ENCODE results near the gene CD96. TPM values are rescaled to one million over a fixed set of nuclear protein-coding genes. Genes with fewer than 3 reads are reported as not detected.
A peak's percentile ranks its signal among the peaks of the same experiment; 100 is the strongest.

Gene CD96
- total RNA-seq, 1 donor from 2014 or later = 79.7 TPM

GRCh38 chr3:111589303-111590142 lies 47.5 kb downstream of the CD96 start:
- intact Hi-C loops (cut with micrococcal nuclease) = no loop called here
- peaks cover 78% of the 10 kb centered on the region for H3K36me3 Mint-ChIP-seq (ENCODE audit: low read depth)
- peaks cover 8% of the 10 kb centered on the region for H3K9me3 Mint-ChIP-seq
- no peak for DNase-seq (ENCODE audit: low spot score)
- H3K4me1 Mint-ChIP-seq (ENCODE audit: low read depth) = peaks cover 63% of the 10 kb centered on the region
- no peaks in the 10 kb centered on the region for H3K27me3 Mint-ChIP-seq (ENCODE audit: insufficient read depth)
- peak overlapping the region; percentile 26 for H3K27ac Mint-ChIP-seq
- peak overlapping the region; percentile 97 for H3K4me3 Mint-ChIP-seq

- Mint-ChIP-seq H3K27ac (peak overlapping the region; percentile 8), H3K4me1 (ENCODE audit: low read depth) (peaks cover 59% of the 10 kb centered on the region), H3K9me3 (peaks cover 8% of the 10 kb centered on the region), H3K36me3 (ENCODE audit: low read depth) (peaks cover 79% of the 10 kb centered on the region), H3K4me3 (peak overlapping the region; percentile 97), H3K27me3 (ENCODE audit: insufficient read depth) (no peaks in the 10 kb centered on the region)
- intact Hi-C loops (cut with micrococcal nuclease) = no loop called here
- no peak for DNase-seq (ENCODE audit: low spot score)
Measured at GRCh38 chr3:111590143-111590491, 48.1 kb downstream of the CD96 start.

GRCh38 chr3:111591555-111591954 lies 49.6 kb downstream of the CD96 start:
- DNase-seq (ENCODE audit: low spot score) = no peak
- H3K4me3 Mint-ChIP-seq = peak overlapping the region; percentile 97
- peaks cover 69% of the 10 kb centered on the region for H3K4me1 Mint-ChIP-seq (ENCODE audit: low read depth)
- intact Hi-C loops (cut with micrococcal nuclease) = no loop called here
- H3K36me3 Mint-ChIP-seq (ENCODE audit: low read depth) = peaks cover 76% of the 10 kb centered on the region
- H3K27me3 Mint-ChIP-seq (ENCODE audit: insufficient read depth) = no peaks in the 10 kb centered on the region
- H3K27ac Mint-ChIP-seq = peak overlapping the region; percentile 99
- H3K9me3 Mint-ChIP-seq = peaks cover 4% of the 10 kb centered on the region

GRCh38 chr3:111592143-111592542 lies 50.1 kb downstream of the CD96 start:
- peak overlapping the region; percentile 97 for H3K4me3 Mint-ChIP-seq
- peak overlapping the region; percentile 99 for H3K27ac Mint-ChIP-seq
- intact Hi-C loops (cut with micrococcal nuclease) = no loop called here
- no peaks in the 10 kb centered on the region for H3K27me3 Mint-ChIP-seq (ENCODE audit: insufficient read depth)
- H3K36me3 Mint-ChIP-seq (ENCODE audit: low read depth) = peaks cover 72% of the 10 kb centered on the region
- no peak for DNase-seq (ENCODE audit: low spot score)
- peaks cover 70% of the 10 kb centered on the region for H3K4me1 Mint-ChIP-seq (ENCODE audit: low read depth)
- no peaks in the 10 kb centered on the region for H3K9me3 Mint-ChIP-seq

GRCh38 chr3:111592936-111593335 lies 50.9 kb downstream of the CD96 start:
- peaks cover 72% of the 10 kb centered on the region for H3K36me3 Mint-ChIP-seq (ENCODE audit: low read depth)
- DNase-seq (ENCODE audit: low spot score) = no peak
- H3K27ac Mint-ChIP-seq = peak overlapping the region; percentile 99
- peaks cover 70% of the 10 kb centered on the region for H3K4me1 Mint-ChIP-seq (ENCODE audit: low read depth)
- intact Hi-C loops (cut with micrococcal nuclease) = no loop called here
- H3K27me3 Mint-ChIP-seq (ENCODE audit: insufficient read depth) = no peaks in the 10 kb centered on the region
- peak overlapping the region; percentile 97 for H3K4me3 Mint-ChIP-seq
- no peaks in the 10 kb centered on the region for H3K9me3 Mint-ChIP-seq

- peaks cover 71% of the 10 kb centered on the region for H3K4me1 Mint-ChIP-seq (ENCODE audit: low read depth)
- no peaks in the 10 kb centered on the region for H3K9me3 Mint-ChIP-seq
- peaks cover 72% of the 10 kb centered on the region for H3K36me3 Mint-ChIP-seq (ENCODE audit: low read depth)
- intact Hi-C loops (cut with micrococcal nuclease) = no loop called here
- peak overlapping the region; percentile 97 for H3K4me3 Mint-ChIP-seq
- H3K27me3 Mint-ChIP-seq (ENCODE audit: insufficient read depth) = no peaks in the 10 kb centered on the region
- peak overlapping the region; percentile 99 for H3K27ac Mint-ChIP-seq
- no peak for DNase-seq (ENCODE audit: low spot score)
Measured at GRCh38 chr3:111593666-111594065, 51.7 kb downstream of the CD96 start.

- H3K4me3 Mint-ChIP-seq = peak overlapping the region; percentile 97
- H3K9me3 Mint-ChIP-seq = no peaks in the 10 kb centered on the region
- intact Hi-C loops (cut with micrococcal nuclease) = no loop called here
- H3K27me3 Mint-ChIP-seq (ENCODE audit: insufficient read depth) = no peaks in the 10 kb centered on the region
- H3K27ac Mint-ChIP-seq = peak overlapping the region; percentile 99
- H3K4me1 Mint-ChIP-seq (ENCODE audit: low read depth) = peaks cover 69% of the 10 kb centered on the region
- no peak for DNase-seq (ENCODE audit: low spot score)
- H3K36me3 Mint-ChIP-seq (ENCODE audit: low read depth) = peaks cover 72% of the 10 kb centered on the region
Measured at GRCh38 chr3:111594205-111594604, 52.2 kb downstream of the CD96 start.

GRCh38 chr3:111594781-111595180 lies 52.8 kb downstream of the CD96 start:
- intact Hi-C loops (cut with micrococcal nuclease) = loop anchor here (1.0 to 5.0 kb wide), 6 partner anchors 12 to 1787 kb away; partner anchors contain the start of gene CD96
- H3K27me3 Mint-ChIP-seq (ENCODE audit: insufficient read depth) = no peaks in the 10 kb centered on the region
- H3K9me3 Mint-ChIP-seq = no peaks in the 10 kb centered on the region
- H3K4me3 Mint-ChIP-seq = peak overlapping the region; percentile 97
- H3K4me1 Mint-ChIP-seq (ENCODE audit: low read depth) = peaks cover 65% of the 10 kb centered on the region
- no peak for DNase-seq (ENCODE audit: low spot score)
- H3K27ac Mint-ChIP-seq = peak overlapping the region; percentile 99
- peaks cover 69% of the 10 kb centered on the region for H3K36me3 Mint-ChIP-seq (ENCODE audit: low read depth)

- Mint-ChIP-seq H3K4me3 (peak within 1 kb of the TSS; percentile 97), H3K27ac (peak within 1 kb of the TSS; percentile 99), H3K4me1 (ENCODE audit: low read depth) (peaks cover 65% of the 10 kb centered on the region), H3K9me3 (no peaks in the 10 kb centered on the region), H3K36me3 (ENCODE audit: low read depth) (peaks cover 69% of the 10 kb centered on the region), H3K27me3 (ENCODE audit: insufficient read depth) (no peaks in the 10 kb centered on the region)
- DNase-seq (ENCODE audit: low spot score) = no peak
- intact Hi-C loops (cut with micrococcal nuclease) = loop anchor here (1.0 to 5.0 kb wide), 6 partner anchors 13 to 1788 kb away; partner anchors contain the start of gene CD96
Measured at GRCh38 chr3:111595232-111595631, 53.2 kb downstream of the CD96 start, which contains the start of gene ZBED2. Gene ZBED2 (minus strand): TSS chr3:111595346. CDS start chr3:111594201, 1,145 bp downstream.

- peak overlapping the region; percentile 99 for H3K27ac Mint-ChIP-seq
- peaks cover 71% of the 10 kb centered on the region for H3K36me3 Mint-ChIP-seq (ENCODE audit: low read depth)
- no peak for DNase-seq (ENCODE audit: low spot score)
- H3K27me3 Mint-ChIP-seq (ENCODE audit: insufficient read depth) = no peaks in the 10 kb centered on the region
- no peaks in the 10 kb centered on the region for H3K9me3 Mint-ChIP-seq
- intact Hi-C loops (cut with micrococcal nuclease) = loop anchor here (1.0 to 5.0 kb wide), 2 partner anchors 8 to 1789 kb away; no protein-coding TSS in a partner anchor
- H3K4me1 Mint-ChIP-seq (ENCODE audit: low read depth) = peaks cover 62% of the 10 kb centered on the region
- peak overlapping the region; percentile 97 for H3K4me3 Mint-ChIP-seq
Measured at GRCh38 chr3:111596328-111596727, 54.3 kb downstream of the CD96 start.

GRCh38 chr3:111598139-111598538 lies 56.1 kb downstream of the CD96 start:
- peaks cover 70% of the 10 kb centered on the region for H3K4me1 Mint-ChIP-seq (ENCODE audit: low read depth)
- no peak for DNase-seq (ENCODE audit: low spot score)
- H3K9me3 Mint-ChIP-seq = no peaks in the 10 kb centered on the region
- intact Hi-C loops (cut with micrococcal nuclease) = loop anchor here (5.0 kb wide), 1 partner anchor 1791 kb away; no protein-coding TSS in a partner anchor
- peaks cover 65% of the 10 kb centered on the region for H3K36me3 Mint-ChIP-seq (ENCODE audit: low read depth)
- H3K27me3 Mint-ChIP-seq (ENCODE audit: insufficient read depth) = no peaks in the 10 kb centered on the region
- H3K27ac Mint-ChIP-seq = peak overlapping the region; percentile 99
- peak overlapping the region; percentile 39 for H3K4me3 Mint-ChIP-seq

- no peak for DNase-seq (ENCODE audit: low spot score)
- Mint-ChIP-seq H3K27ac (peak overlapping the region; percentile 99), H3K4me1 (ENCODE audit: low read depth) (peaks cover 74% of the 10 kb centered on the region), H3K4me3 (no peak overlapping the region), H3K9me3 (no peaks in the 10 kb centered on the region), H3K36me3 (ENCODE audit: low read depth) (peaks cover 65% of the 10 kb centered on the region), H3K27me3 (ENCODE audit: insufficient read depth) (no peaks in the 10 kb centered on the region)
- intact Hi-C loops (cut with micrococcal nuclease) = loop anchor here (5.0 kb wide), 1 partner anchor 1791 kb away; no protein-coding TSS in a partner anchor
Measured at GRCh38 chr3:111598552-111598951, 56.6 kb downstream of the CD96 start.

- no peaks in the 10 kb centered on the region for H3K27me3 Mint-ChIP-seq (ENCODE audit: insufficient read depth)
- H3K36me3 Mint-ChIP-seq (ENCODE audit: low read depth) = peaks cover 59% of the 10 kb centered on the region
- H3K4me1 Mint-ChIP-seq (ENCODE audit: low read depth) = peaks cover 80% of the 10 kb centered on the region
- H3K9me3 Mint-ChIP-seq = no peaks in the 10 kb centered on the region
- intact Hi-C loops (cut with micrococcal nuclease) = loop anchor here (5.0 to 10.0 kb wide), 4 partner anchors 365 to 1373 kb away; partner anchors contain the start of genes BTLA and CD200R1
- no peak for DNase-seq (ENCODE audit: low spot score)
- H3K27ac Mint-ChIP-seq = peak overlapping the region; percentile 48
- no peak overlapping the region for H3K4me3 Mint-ChIP-seq
Measured at GRCh38 chr3:111601810-111602209, 59.8 kb downstream of the CD96 start.
